ENCODE data around the gene STK11.

The STK11 gene, protein sequence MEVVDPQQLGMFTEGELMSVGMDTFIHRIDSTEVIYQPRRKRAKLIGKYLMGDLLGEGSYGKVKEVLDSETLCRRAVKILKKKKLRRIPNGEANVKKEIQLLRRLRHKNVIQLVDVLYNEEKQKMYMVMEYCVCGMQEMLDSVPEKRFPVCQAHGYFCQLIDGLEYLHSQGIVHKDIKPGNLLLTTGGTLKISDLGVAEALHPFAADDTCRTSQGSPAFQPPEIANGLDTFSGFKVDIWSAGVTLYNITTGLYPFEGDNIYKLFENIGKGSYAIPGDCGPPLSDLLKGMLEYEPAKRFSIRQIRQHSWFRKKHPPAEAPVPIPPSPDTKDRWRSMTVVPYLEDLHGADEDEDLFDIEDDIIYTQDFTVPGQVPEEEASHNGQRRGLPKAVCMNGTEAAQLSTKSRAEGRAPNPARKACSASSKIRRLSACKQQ
- total RNA-seq, result 121 to 137 reads per million in 2 donors

DNA sequence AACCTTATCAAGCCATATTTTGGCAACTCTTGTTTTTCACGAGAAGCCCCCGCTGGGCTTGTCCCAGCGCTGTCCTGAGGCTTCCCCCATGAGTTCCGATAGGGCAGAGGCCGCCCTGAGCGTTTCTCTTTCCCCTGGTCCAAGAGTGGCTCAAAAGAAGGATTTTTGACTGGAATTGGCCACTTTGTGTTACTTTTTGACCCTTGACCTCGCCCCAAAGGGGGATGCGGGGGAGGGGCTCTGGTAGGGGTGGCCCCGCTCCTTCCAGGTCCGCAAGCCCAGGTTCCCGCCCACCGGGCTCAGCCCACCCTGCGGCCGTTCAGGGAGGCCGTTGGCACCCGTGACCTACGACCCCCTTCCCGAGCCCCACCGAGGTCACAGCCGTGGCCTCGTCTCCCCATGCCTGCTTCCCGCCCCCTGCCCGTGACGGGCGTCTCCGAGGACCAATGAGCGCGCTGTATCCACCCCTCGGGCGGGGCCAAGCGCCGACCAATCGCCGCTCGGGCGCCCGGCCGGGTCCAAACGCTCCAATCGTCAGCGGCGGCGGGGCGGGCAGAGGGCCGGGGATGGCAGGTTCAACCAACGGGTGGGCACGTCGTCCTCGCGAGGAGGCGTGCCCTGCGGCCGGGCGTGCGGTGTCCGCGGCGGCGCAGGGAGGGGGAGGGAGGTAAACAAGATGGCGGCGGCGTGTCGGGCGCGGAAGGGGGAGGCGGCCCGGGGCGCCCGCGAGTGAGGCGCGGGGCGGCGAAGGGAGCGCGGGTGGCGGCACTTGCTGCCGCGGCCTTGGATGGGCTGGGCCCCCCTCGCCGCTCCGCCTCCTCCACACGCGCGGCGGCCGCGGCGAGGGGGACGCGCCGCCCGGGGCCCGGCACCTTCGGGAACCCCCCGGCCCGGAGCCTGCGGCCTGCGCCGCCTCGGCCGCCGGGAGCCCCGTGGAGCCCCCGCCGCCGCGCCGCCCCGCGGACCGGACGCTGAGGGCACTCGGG is at the start of gene STK11:
STK11 (plus strand) TSS at position 665 of the 986 bp plus-strand sequence. CDS start 1,136 bp downstream, outside the sequence.
- peak; percentile 98 for DNase-seq

DNA sequence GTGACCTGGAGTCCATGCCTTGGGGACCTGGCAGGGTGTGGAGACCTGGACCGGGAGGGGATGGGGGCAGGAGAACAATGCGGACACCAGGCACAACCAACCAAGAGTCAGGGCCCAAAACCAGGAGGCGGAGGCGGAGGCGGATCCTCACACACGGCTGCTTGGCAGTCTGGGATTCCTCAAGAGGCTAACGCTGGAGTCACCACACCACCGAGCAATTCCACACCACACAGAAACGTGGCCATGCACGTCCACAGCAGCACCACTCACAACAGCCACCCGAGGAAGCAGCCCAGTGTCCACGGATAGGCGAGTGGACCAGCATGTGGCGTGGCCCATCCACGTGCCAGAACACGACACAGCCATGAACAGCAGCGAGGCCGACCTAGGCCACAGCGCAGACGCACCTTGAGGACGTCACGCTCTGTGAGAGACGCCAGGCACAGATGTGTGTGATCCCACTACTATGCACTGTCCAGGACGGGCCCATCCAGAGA is 49.2 kb upstream of the STK11 start:
- no peak for DNase-seq

- no peak for DNase-seq
These were observed 48.6 kb upstream of the STK11 start for GRCh38 chr19:1156830-1157615.

DNA sequence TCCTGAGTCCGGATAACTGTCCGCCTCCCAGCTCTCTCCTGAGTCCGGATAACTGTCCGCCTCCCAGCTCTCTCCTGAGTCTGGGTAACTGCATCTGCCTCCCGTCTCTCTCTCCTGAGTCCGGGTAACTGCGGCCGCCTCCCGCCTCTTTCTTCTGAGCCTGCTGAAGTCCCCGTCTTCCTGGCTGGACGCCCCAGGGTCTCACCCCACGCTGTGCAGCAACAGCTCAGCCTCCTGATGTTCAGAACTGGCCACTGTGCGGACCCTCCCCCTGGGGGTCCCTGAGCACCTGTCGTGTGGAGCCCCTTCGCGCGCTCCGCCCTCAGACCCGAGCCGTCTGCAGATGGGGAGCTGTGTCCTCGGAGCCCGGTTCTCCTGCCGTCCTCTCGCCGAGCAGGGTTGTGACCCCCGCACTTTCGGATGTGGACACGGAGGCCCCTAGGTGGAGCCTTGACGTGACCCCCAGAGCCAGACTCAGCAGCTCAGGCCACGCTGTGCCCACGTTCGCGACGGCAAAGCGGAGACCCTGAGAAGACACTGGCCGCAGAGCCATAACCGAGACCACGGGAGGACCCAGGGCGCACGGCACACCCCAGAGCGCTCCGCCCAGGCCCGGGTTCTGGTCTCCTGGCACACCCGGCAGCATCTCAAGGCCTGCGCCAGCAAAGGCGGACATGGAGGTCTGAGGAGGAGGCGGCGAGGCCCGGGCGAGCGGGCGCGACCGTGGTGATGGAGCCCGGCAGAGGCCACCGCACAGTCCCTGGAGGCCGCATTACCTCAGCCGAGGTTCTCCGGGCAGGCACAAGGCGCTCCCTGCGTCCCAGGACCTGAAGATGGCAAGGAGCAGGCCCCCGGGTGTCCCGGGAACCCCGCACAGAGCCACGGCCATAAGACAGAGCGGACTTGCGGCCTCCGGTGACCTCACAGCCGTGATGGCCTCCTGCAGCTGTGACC is 47.4 kb upstream of the STK11 start:
- DNase-seq, result no peak

DNA sequence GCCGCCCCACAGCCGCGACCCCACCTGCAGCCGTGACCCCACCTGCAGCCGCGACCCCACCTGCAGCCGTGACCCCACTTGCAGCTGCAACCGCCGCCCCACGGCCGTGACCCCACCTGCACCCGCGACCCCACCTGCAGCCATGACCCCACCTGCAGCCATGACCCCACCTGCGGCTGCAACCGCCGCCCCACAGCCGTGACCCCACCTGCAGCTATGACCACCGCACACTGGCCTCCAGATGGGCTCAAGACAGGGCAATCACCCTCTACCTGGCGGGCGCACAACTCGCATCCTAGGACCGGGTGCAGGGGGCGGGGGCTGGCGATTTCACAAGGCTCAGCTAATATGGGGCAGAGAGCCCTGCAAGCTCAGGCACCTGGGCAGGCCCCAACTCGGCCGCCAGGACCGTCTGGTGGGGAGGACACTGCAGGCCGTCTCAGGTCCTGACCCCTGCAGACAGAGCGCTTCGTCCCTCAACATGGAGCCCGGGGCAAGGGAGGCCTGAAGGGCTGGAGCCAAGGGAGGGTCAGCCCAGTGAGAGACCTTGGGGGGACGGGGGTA is 46.6 kb upstream of the STK11 start:
- no peak for DNase-seq

GRCh38 chr19:1159864-1160595 is 45.5 kb upstream of the STK11 start:
- no peak for DNase-seq

DNA sequence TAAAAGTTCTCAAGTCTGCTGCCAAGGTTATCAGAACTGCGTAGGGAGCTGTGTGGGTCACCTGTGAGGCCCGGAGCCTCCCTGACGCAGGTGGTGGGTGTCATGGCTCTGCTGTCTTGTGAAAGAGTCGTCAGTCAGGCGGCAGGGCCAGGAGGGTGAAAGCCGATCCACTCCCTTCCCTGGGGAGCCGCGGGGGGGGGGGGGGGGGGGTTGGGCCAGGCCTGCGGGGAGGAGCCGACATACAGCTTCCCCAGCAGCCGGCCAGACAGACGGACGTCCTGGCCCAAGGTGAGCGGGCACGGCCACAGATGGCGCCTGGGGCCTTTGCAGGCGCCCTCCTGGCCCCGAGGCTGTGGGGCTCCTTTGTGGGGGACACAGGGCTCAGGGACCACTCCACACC is 43.9 kb upstream of the STK11 start:
- no peak for DNase-seq

DNA sequence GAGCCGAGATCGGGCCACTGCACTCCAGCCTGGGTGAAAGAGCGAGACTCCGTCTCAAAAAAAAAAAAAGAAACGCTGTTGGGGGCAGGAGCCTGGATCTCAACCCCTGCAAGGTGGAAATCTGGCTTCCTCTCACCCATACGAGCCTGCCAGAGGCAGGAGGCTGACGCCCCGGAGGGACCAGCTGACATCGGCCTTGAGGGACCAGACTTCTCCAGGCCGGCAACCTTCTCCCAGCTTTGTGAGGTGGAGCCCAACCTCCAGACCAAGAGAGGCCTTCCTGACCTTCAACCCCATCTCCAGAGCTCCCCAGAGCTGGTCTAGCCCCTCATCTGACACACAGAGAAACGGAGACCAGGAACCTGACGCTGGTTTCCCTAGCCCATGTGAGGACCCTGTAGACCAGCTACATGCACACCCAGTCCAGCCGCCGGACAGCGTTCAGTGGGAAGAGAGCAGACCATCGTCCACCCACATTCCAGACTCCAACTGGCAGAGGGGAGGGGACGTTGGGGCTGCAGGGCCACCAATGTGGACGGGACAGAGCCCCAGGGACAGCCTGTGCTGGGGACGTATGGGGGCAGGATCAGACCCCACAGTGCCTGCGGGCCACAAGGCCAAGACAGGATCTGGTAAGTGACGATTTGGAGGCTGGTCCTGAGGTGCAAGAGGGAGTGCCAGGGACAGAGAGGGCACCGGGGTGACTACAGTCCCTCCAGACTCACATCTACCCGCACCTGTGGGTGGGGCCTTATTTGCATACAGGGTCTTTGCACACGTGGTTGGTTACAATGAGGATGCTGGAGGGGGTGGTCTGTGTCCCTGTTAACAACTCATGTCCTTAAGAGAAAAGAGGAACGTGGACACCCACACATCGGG is 42.9 kb upstream of the STK11 start:
- DNase-seq, result no peak

DNA sequence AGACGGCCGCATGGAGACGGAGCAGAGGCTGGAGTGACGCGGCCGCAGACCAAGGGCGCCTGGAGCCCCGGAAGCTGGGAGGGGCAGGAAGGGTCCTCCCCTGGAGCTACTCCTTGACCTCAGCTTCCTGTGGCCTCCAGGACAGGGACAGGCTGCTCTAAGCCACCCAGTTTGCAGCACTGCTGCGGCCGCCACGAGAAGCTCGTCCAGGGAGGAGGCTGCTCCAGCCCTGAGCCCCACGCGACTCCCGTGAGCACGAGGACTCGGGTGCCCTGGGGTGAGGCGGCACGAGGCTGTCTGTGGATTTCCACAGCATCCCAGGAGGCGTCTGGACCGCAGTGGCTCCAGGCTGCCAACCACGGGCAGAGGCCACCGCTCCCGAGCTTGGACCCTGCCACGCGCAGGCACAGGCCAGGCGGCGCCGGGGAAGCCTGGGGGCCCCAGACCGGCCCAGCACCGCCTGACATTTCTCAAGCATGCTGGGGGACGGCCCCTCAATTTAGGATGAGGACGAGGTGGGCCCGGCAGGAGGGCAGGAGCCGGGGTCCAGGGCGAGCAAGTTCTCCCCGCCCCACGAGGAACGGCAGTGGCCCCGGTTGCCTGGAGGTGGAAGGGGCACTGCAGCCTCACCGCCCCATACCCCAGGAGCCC is 42.2 kb upstream of the STK11 start:
- no peak for DNase-seq

DNA sequence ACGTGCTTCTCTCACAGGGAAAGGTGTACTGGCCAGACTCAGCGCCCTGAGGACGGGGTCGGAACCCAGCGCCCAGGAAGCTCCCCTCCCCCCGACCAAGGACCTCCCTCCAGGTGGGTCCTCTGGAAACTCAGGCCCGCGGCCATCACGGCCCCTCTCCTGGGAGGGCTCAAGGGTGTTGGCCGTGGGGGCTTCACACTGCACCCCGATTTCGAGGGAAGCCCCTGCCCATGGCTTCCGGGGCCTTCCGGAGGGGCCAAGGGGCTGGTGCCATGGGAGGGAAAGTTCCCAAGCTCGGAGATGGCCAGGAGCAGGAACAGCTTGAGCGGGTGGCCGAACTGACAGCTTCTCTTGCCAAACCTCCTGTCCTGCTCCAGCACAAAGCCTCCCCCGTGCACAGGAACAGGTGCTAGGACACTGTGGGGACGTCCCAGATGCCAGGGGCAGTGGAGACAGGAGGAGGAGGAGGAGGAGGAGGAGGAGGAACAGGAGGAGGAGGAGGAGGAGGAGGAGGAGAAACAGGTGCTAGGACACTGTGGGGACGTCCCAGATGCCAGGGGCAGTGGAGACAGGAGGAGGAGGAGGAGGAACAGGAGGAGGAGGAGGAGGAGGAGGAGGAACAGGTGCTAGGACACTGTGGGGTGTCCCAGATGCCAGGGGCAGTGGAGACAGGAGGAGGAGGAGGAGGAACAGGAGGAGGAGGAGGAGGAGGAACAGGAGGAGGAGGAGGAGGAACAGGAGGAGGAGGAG is 41.5 kb upstream of the STK11 start:
- DNase-seq, result no peak

GRCh38 chr19:1164684-1165531 is 40.7 kb upstream of the STK11 start:
- DNase-seq, result no peak

DNA sequence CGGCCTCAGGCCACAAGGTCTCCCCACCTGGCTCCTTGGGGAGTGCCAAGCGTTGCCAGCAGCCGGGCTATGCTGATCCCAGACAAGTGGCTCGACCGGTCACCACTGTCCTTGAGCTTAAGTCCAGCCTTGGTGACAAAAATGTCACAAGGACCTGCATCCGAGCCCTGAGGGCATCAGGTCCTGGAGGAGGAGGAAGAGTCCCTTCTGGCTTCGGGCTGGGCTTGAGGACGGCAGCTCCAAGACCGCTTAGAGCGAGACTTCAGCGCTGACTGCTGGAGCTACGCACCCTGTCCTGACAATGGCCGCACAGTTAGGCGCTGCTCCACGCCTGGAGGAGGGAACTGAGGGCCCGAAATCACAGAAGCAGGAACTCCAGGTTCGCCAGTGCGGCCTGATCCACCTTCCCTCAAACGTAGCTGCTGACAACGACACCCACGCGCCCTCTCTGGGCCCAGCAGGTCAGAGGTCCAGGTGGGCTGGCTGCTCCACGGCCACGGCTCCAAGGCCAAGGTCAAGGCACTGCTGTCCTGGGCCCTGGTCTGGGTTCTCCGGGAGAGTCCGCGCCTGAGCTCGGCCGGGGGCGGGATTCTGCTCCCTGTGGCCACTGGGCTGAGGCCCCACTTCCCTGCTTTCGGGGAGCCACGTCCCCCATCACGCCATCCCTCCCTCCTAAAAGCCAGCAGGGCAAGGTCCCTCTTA is 38.6 kb upstream of the STK11 start:
- no peak for DNase-seq

DNA sequence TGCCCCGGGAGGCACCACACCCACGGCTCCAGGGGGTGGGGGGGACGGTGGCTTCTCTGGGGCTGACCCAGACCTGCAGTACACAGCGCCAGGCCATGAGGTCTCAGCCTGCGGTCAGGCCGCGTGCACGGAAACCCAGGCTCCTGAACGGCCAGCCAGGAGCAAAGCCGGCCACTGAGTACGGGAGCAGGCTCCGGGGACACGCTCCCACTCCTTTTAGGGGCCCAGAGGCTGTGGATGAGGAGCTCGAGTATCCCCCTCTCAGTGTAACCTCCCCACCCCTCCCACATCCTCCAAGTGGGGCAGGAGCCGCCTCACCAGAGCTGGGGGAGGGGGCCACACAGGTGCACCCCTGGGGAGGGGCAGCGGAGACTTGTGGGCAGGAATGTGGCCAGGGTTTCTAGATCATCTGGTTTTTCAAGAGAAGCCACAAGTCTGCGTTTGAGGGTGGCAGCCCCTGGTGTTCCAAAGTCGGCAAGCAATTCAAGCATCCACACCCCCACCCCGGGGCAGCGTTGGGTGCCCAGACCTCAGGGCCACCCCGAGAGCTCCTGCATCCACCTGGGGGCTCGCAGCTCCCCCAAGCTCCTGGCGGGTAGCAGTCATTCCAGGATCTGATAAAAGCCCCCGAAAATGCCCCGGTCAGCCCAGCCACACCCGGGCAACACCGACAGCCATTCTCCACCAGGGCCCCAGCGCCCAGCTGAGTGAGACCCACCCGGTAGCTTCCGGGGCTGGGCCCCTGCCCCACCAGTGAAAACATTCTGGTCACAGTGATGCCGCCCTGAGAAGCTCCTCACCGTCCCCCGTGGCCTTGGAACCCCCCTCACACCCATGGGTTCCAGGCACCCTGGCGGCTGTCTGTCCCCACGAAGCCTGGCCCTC is 37.6 kb upstream of the STK11 start:
- no peak for DNase-seq

GRCh38 chr19:1168572-1169410 is 36.8 kb upstream of the STK11 start:
- no peak for DNase-seq
